Skin epidermis (tissue), 12 donors: ENCODE measurements around the gene TEX9.

Experiments
- H3K27ac ChIP-seq, 21 experiments: fragments of 200-600 bp; sonication (generic) in 11 of 21; one replicate each; pipeline ENCODE4 v1.5.0; 2020; ENCODE audit warnings: mild to moderate bottlenecking in 3 of 21, inconsistent platforms in 2 of 21, moderate library complexity in 2 of 21
- H3K4me3 ChIP-seq, 7 experiments: fragments of 200-600 bp; sonication (generic) in 2 of 7; one replicate each; pipeline ENCODE4 v1.5.0; 2020; ENCODE audit warnings: inconsistent platforms in 2 of 7, mild to moderate bottlenecking in 2 of 7, moderate library complexity in 1 of 7

The TEX9 gene

GRCh38 chr15:56428821-56429458, 63.7 kb downstream of the TEX9 start:
- Histone ChIP-seq H3K27ac (no peak overlapping the region), H3K4me3 (no peak overlapping the region)

GRCh38 chr15:56432304-56432703, 67.1 kb downstream of the TEX9 start:
- Histone ChIP-seq H3K27ac (no peak overlapping the region), H3K4me3 (no peak overlapping the region)

GRCh38 chr15:56440214-56440770, 75.1 kb downstream of the TEX9 start:
- H3K4me3 ChIP-seq = no peak overlapping the region
- no peak overlapping the region for H3K27ac ChIP-seq

GRCh38 chr15:56442354-56442753, 77.1 kb downstream of the TEX9 start:
- H3K27ac ChIP-seq = no peak overlapping the region

GRCh38 chr15:56445746-56446145, 80.5 kb downstream of the TEX9 start:
- H3K27ac ChIP-seq = no peak overlapping the region

More at GRCh38 chr15:56442354-56442753, 77.1 kb downstream of the TEX9 start:
- H3K4me3 ChIP-seq = no peak overlapping the region

GRCh38 chr15:56454836-56455235, 89.6 kb downstream of the TEX9 start:
- H3K27ac ChIP-seq = no peak overlapping the region
- no peak overlapping the region for H3K4me3 ChIP-seq

More at GRCh38 chr15:56445746-56446145, 80.5 kb downstream of the TEX9 start:
- no peak overlapping the region for H3K4me3 ChIP-seq

GRCh38 chr15:56456229-56456628, 91.0 kb downstream of the TEX9 start:
- H3K4me3 ChIP-seq = no peak overlapping the region
- H3K27ac ChIP-seq = no peak overlapping the region

- no peak overlapping the region for H3K27ac ChIP-seq
- no peak overlapping the region for H3K4me3 ChIP-seq
These were observed 93.9 kb downstream of the TEX9 start for GRCh38 chr15:56459096-56459495.

- Histone ChIP-seq H3K27ac (no peak overlapping the region), H3K4me3 (no peak overlapping the region)
These were observed 94.8 kb downstream of the TEX9 start for GRCh38 chr15:56460071-56460470.

GRCh38 chr15:56460947-56461346, 95.7 kb downstream of the TEX9 start:
- H3K27ac ChIP-seq = no peak overlapping the region
- H3K4me3 ChIP-seq = no peak overlapping the region

GRCh38 chr15:56464893-56465520, 99.8 kb downstream of the TEX9 start, which contains the start of gene MNS1:
TSS of gene MNS1 (minus strand) at chr15:56465137. CDS start at chr15:56464972, 165 bp downstream.
- H3K27ac ChIP-seq = peak within 1 kb of the TSS in 5 of 21 experiments; percentile 1 to 58 (median 51)
- H3K4me3 ChIP-seq = peak within 1 kb of the TSS; percentile 36 to 67 (median 55)

- Histone ChIP-seq H3K4me3 (no peak overlapping the region), H3K27ac (no peak overlapping the region)
These were observed 102.4 kb downstream of the TEX9 start for GRCh38 chr15:56467616-56468015.

GRCh38 chr15:56468401-56468800, 103.2 kb downstream of the TEX9 start:
- Histone ChIP-seq H3K4me3 (peak overlapping the region in 1 of 7 experiments; percentile 22), H3K27ac (no peak overlapping the region)

GRCh38 chr15:56469483-56469882, 104.3 kb downstream of the TEX9 start:
- no peak overlapping the region for H3K4me3 ChIP-seq
- H3K27ac ChIP-seq = no peak overlapping the region

- Histone ChIP-seq H3K4me3 (no peak overlapping the region), H3K27ac (no peak overlapping the region)
These were observed 106.3 kb downstream of the TEX9 start for GRCh38 chr15:56471440-56472069.

GRCh38 chr15:56472278-56472677, 107.1 kb downstream of the TEX9 start:
- H3K27ac ChIP-seq = no peak overlapping the region
- H3K4me3 ChIP-seq = no peak overlapping the region

- Histone ChIP-seq H3K4me3 (no peak overlapping the region), H3K27ac (no peak overlapping the region)
These were observed 107.8 kb downstream of the TEX9 start for GRCh38 chr15:56473017-56473416.

- Histone ChIP-seq H3K27ac (no peak overlapping the region), H3K4me3 (no peak overlapping the region)
These were observed 110.1 kb downstream of the TEX9 start for GRCh38 chr15:56475351-56475750.
